HepG2 (cell line): ENCODE data around the gene LIPH. TPM values are rescaled to one million over a fixed set of nuclear protein-coding genes. Genes with fewer than 3 reads are reported as not detected.

ENCODE experiments used
- ATAC-seq: fragments of 200-7000 bp; cut with Tn5 transposase; 3 replicates; pipeline ENCODE4 v1.9.1; 2020; ENCODE audit warnings: mild to moderate bottlenecking, moderate library complexity
- BruUV-seq: library from RNA; stranded (reverse); fragments of 400-500 nt; replicated peaks from 2 replicates; lab custom pipeline; 2021; lab: Mats Ljungman, UMichigan
- CTCF ChIA-PET: fragments of 300-600 bp; formaldehyde crosslinking; extraction: SDS; loops from one replicate; lab custom pipeline; 2021; ENCODE audit warnings: low total read pairs, inconsistent platforms, low intra/inter-chr PET ratio; lab: Yijun Ruan, JAX
- POLR2A ChIA-PET: fragments of 350-600 bp; sonication (Branson Sonifier 250); formaldehyde crosslinking; loops from one replicate; lab custom pipeline; 2020; ENCODE audit warnings: antibody characterized with exemption, inconsistent platforms; lab: Yijun Ruan, JAX
- DNase-seq: peaks from one replicate; pipeline ENCODE4 v3.0.0-alpha.2; 2015; ENCODE audit warnings: low spot score
- FAIRE-seq: peaks from 3 replicates; lab custom pipeline; 2011; peaks lifted over from hg19 to GRCh38; lab: Jason Lieb, UNC
- H2AFZ ChIP-seq: one replicate; pipeline ENCODE4 v1.6.1; 2011; ENCODE audit warnings: low read length, inconsistent platforms
- H3K27ac ChIP-seq: fragments of 300-600 bp; 3 replicates; pipeline ENCODE4 v1.8.0; 2011; ENCODE audit warnings: mixed run types, mild to moderate bottlenecking, mixed read lengths, low read length, inconsistent platforms; ENCODE audit not compliant: insufficient read depth; ENCODE audit errors: extremely low read length
- H3K27me3 ChIP-seq, 2 experiments: fragments of 200-600 bp in 1 of 2; 2 replicates in 1 of 2; 3 replicates in 1 of 2; pipeline versions ENCODE4 v1.6.0 to v1.8.0; 2011; ENCODE audit warnings: low read length in 2 of 2, mild to moderate bottlenecking in 2 of 2, moderate library complexity in 2 of 2, inconsistent platforms in 1 of 2; ENCODE audit not compliant: insufficient read depth in 2 of 2, control insufficient read depth in 1 of 2
- H3K36me3 ChIP-seq, 2 experiments: fragments of 200-600 bp in 1 of 2; replicated peaks in 1 of 2; 2 replicates in 1 of 2; 3 replicates in 1 of 2; pipeline versions ENCODE4 v1.5.1 to v1.8.0; 2011; ENCODE audit warnings: low read length in 2 of 2, inconsistent platforms in 1 of 2; ENCODE audit not compliant: insufficient read depth in 2 of 2, control insufficient read depth in 1 of 2
- H3K4me1 ChIP-seq: 2 replicates; pipeline ENCODE4 v1.5.1; 2012; ENCODE audit warnings: low read length, inconsistent platforms; ENCODE audit not compliant: insufficient read depth
- H3K4me2 ChIP-seq: 2 replicates; pipeline ENCODE4 v1.6.0; 2011; ENCODE audit warnings: low read depth, low read length, inconsistent platforms
- H3K4me3 ChIP-seq, 3 experiments: fragments of 200-600 bp in 1 of 3; sonication (generic), shearing (Covaris generic) in 1 of 3; replicated peaks in 1 of 3; 2 replicates each; pipeline ENCODE4 v1.5.1; 2011 to 2016; ENCODE audit warnings: low read length in 3 of 3, inconsistent platforms in 2 of 3, low read depth in 2 of 3, mild to moderate bottlenecking in 2 of 3, control low read depth in 1 of 3, mixed read lengths in 1 of 3; ENCODE audit not compliant: insufficient read depth in 1 of 3
- H3K79me2 ChIP-seq: one replicate; pipeline ENCODE4 v1.6.1; 2011; ENCODE audit warnings: low read length, inconsistent platforms; ENCODE audit not compliant: insufficient read depth
- H3K9ac ChIP-seq: 2 replicates; pipeline ENCODE4 v1.6.0; 2011; ENCODE audit warnings: mild to moderate bottlenecking, low read depth, low read length, inconsistent platforms; ENCODE audit not compliant: insufficient read depth
- H3K9me3 ChIP-seq: 2 replicates; pipeline ENCODE4 v1.5.1; 2012; ENCODE audit warnings: mild to moderate bottlenecking, low read length
- H4K20me1 ChIP-seq: 2 replicates; pipeline ENCODE4 v1.6.0; 2011; ENCODE audit warnings: inconsistent platforms, mild to moderate bottlenecking, low read length, moderate library complexity; ENCODE audit not compliant: insufficient read depth
- CREM ChIP-seq, 2 experiments: sonication (generic) in 1 of 2; formaldehyde crosslinking in 1 of 2; IDR thresholded peaks; 2 replicates each; pipeline versions ENCODE4 v1.4.0 to v1.6.1; 2016 to 2020; ENCODE audit warnings: antibody characterized with exemption in 1 of 2, mild to moderate bottlenecking in 1 of 2, missing genetic modification reagents in 1 of 2
- HOMEZ ChIP-seq: IDR thresholded peaks from 2 replicates; pipeline ENCODE4 v1.6.1; 2016; ENCODE audit warnings: low read depth
- IKZF5 ChIP-seq: IDR thresholded peaks from 2 replicates; pipeline ENCODE4 v1.6.1; 2018; ENCODE audit warnings: missing genetic modification reagents, mild to moderate bottlenecking, missing compliant biosample characterization
- MTF2 ChIP-seq: sonication (generic); formaldehyde crosslinking; IDR thresholded peaks from 2 replicates; pipeline ENCODE4 v1.5.0; 2020; ENCODE audit warnings: missing genetic modification reagents, borderline replicate concordance
- SOX6 ChIP-seq, 2 experiments: fragments of 450-650 bp in 1 of 2; sonication (generic) in 1 of 2; formaldehyde crosslinking in 1 of 2; IDR thresholded peaks; 2 replicates each; pipeline versions ENCODE4 v1.4.0 to v1.6.1; 2017 to 2020; ENCODE audit warnings: antibody characterized with exemption in 1 of 2, mild to moderate bottlenecking in 1 of 2, missing genetic modification reagents in 1 of 2
- TFDP2 ChIP-seq: sonication (generic); formaldehyde crosslinking; IDR thresholded peaks from 2 replicates; pipeline ENCODE4 v1.4.0; 2020; ENCODE audit warnings: missing genetic modification reagents
- ZBTB39 ChIP-seq: sonication (generic); formaldehyde crosslinking; IDR thresholded peaks from 2 replicates; pipeline ENCODE4 v1.5.0; 2020; ENCODE audit warnings: missing genetic modification reagents
- ZNF776 ChIP-seq: sonication (generic); formaldehyde crosslinking; IDR thresholded peaks from 2 replicates; pipeline ENCODE4 v1.4.0; 2020; ENCODE audit warnings: mild to moderate bottlenecking, missing genetic modification reagents
- WGBS: methylation state at CpG from one replicate; pipeline ENCODE4 v1.1.6; 2017; ENCODE audit warnings: low lambda C conversion rate; 5-methylcytosine and 5-hydroxymethylcytosine counted together
- in situ Hi-C: cut with HindIII; loops from 2 replicates; pipeline ENCODE4 v1.10.0; 2017; ENCODE audit warnings: low pct_unique_long_range_greater_than_20kb; ENCODE audit not compliant: extremely low pct_ligation_motif_present
- intact Hi-C: fragments of 100-400 bp; cut with micrococcal nuclease; formaldehyde crosslinking; loops from one replicate; pipeline ENCODE4 v1.10.0; 2022; ENCODE audit not compliant: unreplicated experiment
- polyA plus RNA-seq, 8 experiments: library from polyadenylated mRNA; depleted of rRNA in 3 of 8; stranded (reverse) in 7 of 8; unstranded in 1 of 8; fragments of >200 nt; fragmentation: Illumina TruSeq in 4 of 8; extraction: Trizol in 4 of 8; gene quantifications; 2 replicates each; pipeline versions ENCODE4 v1.2.1 to v1.2.3, GENCODE V29; 2011 to 2016; ENCODE audit warnings: low read depth in 4 of 8, missing spikeins in 1 of 8, mixed read lengths in 1 of 8; ENCODE audit not compliant: insufficient read depth in 1 of 8
- total RNA-seq, 5 experiments: library from RNA; depleted of rRNA; stranded (reverse); fragments of >200 nt; fragmentation: Illumina TruSeq; extraction: Trizol; gene quantifications; 2 replicates each; pipeline ENCODE4 v1.2.3, GENCODE V29; 2016; ENCODE audit warnings: low read depth in 1 of 5

The LIPH gene
- total and polyA plus RNA-seq, 2 of the 13 experiments (the other 11 are each of a cell fraction or from before 2014, with no cell fraction given), result 0.09 to 0.34 TPM

- Histone ChIP-seq H3K36me3 (no peaks in the 10 kb centered on the region), H3K27ac (no peak overlapping the region), H3K4me3 (no peak overlapping the region), H4K20me1 (no peaks in the 10 kb centered on the region), H2AFZ (no peak overlapping the region), H3K9ac (no peak overlapping the region), H3K27me3 (no peaks in the 10 kb centered on the region; a peak in 1 of 5 replicates), H3K4me1 (peaks cover 22% of the 10 kb centered on the region), H3K4me2 (no peak overlapping the region), H3K9me3 (no peaks in the 10 kb centered on the region), H3K79me2 (peaks cover 4% of the 10 kb centered on the region)
- BruUV-seq, result no TSS peak
- DNase-seq (no peak), ATAC-seq (no peak), FAIRE-seq (no peak)
- no peak for TF ChIP-seq ZNF776 (CRISPR knock-in tag)
- TF ChIP-seq MTF2 (CRISPR knock-in tag), result no peak
- no peak for TF ChIP-seq ZBTB39 (CRISPR knock-in tag)
- no peak for TF ChIP-seq CREM (IDR thresholded peaks at IDR 0.05)
- TF ChIP-seq CREM (CRISPR knock-in tag; IDR thresholded peaks at IDR 0.05), result no peak
- TF ChIP-seq IKZF5 (CRISPR knock-in tag), result no peak
- no peak for TF ChIP-seq HOMEZ (CRISPR knock-in tag)
- no peak for TF ChIP-seq TFDP2
- no peak for TF ChIP-seq SOX6 (IDR thresholded peaks at IDR 0.05)
- TF ChIP-seq SOX6 (CRISPR knock-in tag; IDR thresholded peaks at IDR 0.05), result no peak
- in situ Hi-C loops, result no loop called here
- ChIA-PET POLR2A (no interaction called here), CTCF (no interaction called here)
- intact Hi-C loops, result no loop called here
- 54% methylated on average over 3 of the region's 3 CpGs for WGBS
Observed at GRCh38 chr3:185582236-185582635, 29.8 kb upstream of the LIPH start.
